SK-N-SH (cell line): ENCODE data around the gene NUDT22. TPM values are rescaled to one million over a fixed set of nuclear protein-coding genes. Genes with fewer than 3 reads are reported as not detected.

ENCODE experiments used
- CTCF ChIA-PET: fragments of 300-600, 350-600 bp; formaldehyde crosslinking; extraction: SDS; loops from one replicate; lab custom pipeline; 2021; lab: Yijun Ruan, JAX
- POLR2A ChIA-PET: fragments of 350-600 bp; sonication (Branson Sonifier 250); formaldehyde crosslinking; extraction: SDS; loops from one replicate; lab custom pipeline; 2020; ENCODE audit warnings: antibody characterized with exemption, inconsistent platforms; lab: Yijun Ruan, JAX
- DNase-seq: peaks from one replicate; pipeline ENCODE4 v3.0.0; 2012
- H2AFZ ChIP-seq: fragments of 200-600 bp; sonication (generic); 2 replicates; pipeline ENCODE4 v1.8.1; 2016; ENCODE audit warnings: antibody characterized with exemption, mild to moderate bottlenecking, low read depth
- H3F3A ChIP-seq: fragments of 200-600 bp; sonication (generic); replicated peaks from 2 replicates; pipeline ENCODE3; 2016; ENCODE audit warnings: antibody characterized with exemption, mild to moderate bottlenecking; ENCODE audit not compliant: insufficient read depth
- H3K27ac ChIP-seq, 2 experiments: fragments of 200-500 bp in 1 of 2; fragments of 200-600 bp in 1 of 2; sonication (Bioruptor generic) in 1 of 2; sonication (generic), shearing (Covaris generic) in 1 of 2; 2 replicates each; pipeline versions ENCODE4 v1.5.1 to v1.6.1; 2014 to 2016; ENCODE audit warnings: low read depth in 2 of 2, inconsistent platforms in 1 of 2, low read length in 1 of 2, mild to moderate bottlenecking in 1 of 2, mixed read lengths in 1 of 2
- H3K27me3 ChIP-seq: fragments of 200-600 bp; sonication (generic), shearing (Covaris generic); 2 replicates; pipeline ENCODE4 v1.6.1; 2016; ENCODE audit warnings: mixed run types; ENCODE audit not compliant: insufficient read depth
- H3K36me3 ChIP-seq, 2 experiments: fragments of 200-500 bp in 1 of 2; fragments of 200-600 bp in 1 of 2; sonication (Bioruptor generic) in 1 of 2; sonication (generic) in 1 of 2; replicated peaks in 1 of 2; 2 replicates each; pipeline versions ENCODE3 to v1.5.1; 2014 to 2016; ENCODE audit warnings: low read length in 1 of 2, mild to moderate bottlenecking in 1 of 2; ENCODE audit not compliant: insufficient read depth in 2 of 2, control insufficient read depth in 1 of 2
- H3K4me1 ChIP-seq, 2 experiments: fragments of 200-500 bp in 1 of 2; fragments of 200-600 bp in 1 of 2; sonication (Bioruptor generic) in 1 of 2; sonication (generic), shearing (Covaris generic) in 1 of 2; 2 replicates each; pipeline versions ENCODE4 v1.5.1 to v1.6.1; 2014 to 2016; ENCODE audit warnings: low read depth in 1 of 2, low read length in 1 of 2, mixed run types in 1 of 2; ENCODE audit not compliant: insufficient read depth in 2 of 2, control insufficient read depth in 1 of 2
- H3K4me2 ChIP-seq: fragments of 200-600 bp; sonication (generic), shearing (Covaris generic); 2 replicates; pipeline ENCODE4 v1.6.1; 2017; ENCODE audit warnings: mixed run types
- H3K4me3 ChIP-seq, 2 experiments: fragments of 200-500 bp in 1 of 2; fragments of 200-600 bp in 1 of 2; sonication (Bioruptor generic) in 1 of 2; sonication (generic), shearing (Covaris generic) in 1 of 2; 2 replicates each; pipeline versions ENCODE4 v1.5.1 to v1.8.1; 2014 to 2016; ENCODE audit warnings: low read depth in 2 of 2, inconsistent platforms in 1 of 2, low read length in 1 of 2, mild to moderate bottlenecking in 1 of 2, mixed read lengths in 1 of 2, moderate library complexity in 1 of 2
- H3K79me2 ChIP-seq: fragments of 200-600 bp; sonication (generic); 2 replicates; pipeline ENCODE4 v1.8.1; 2017; ENCODE audit warnings: mild to moderate bottlenecking; ENCODE audit not compliant: insufficient read depth
- H3K9ac ChIP-seq: fragments of 200-600 bp; sonication (generic); 2 replicates; pipeline ENCODE4 v1.6.1; 2017; ENCODE audit warnings: mixed run types
- H3K9me2 ChIP-seq: fragments of 200-600 bp; sonication (generic); 2 replicates; pipeline ENCODE4 v1.6.1; 2017; ENCODE audit warnings: mixed run types
- H3K9me3 ChIP-seq: fragments of 200-600 bp; sonication (generic); 2 replicates; pipeline ENCODE4 v1.6.1; 2017; ENCODE audit warnings: mixed run types, mild to moderate bottlenecking, moderate library complexity
- H4K20me1 ChIP-seq: fragments of 200-600 bp; sonication (generic); 2 replicates; pipeline ENCODE4 v1.6.1; 2017; ENCODE audit warnings: mild to moderate bottlenecking, mixed run types; ENCODE audit not compliant: insufficient read depth
- EP300 ChIP-seq, 2 experiments: IDR thresholded peaks; 2 replicates each; pipeline versions ENCODE4 v1.4.0 to v1.6.1; 2012; ENCODE audit warnings: borderline replicate concordance in 1 of 2, low read depth in 1 of 2, low read length in 1 of 2
- GABPA ChIP-seq: IDR thresholded peaks from 2 replicates; pipeline ENCODE4 v1.4.0; 2012; ENCODE audit warnings: low read depth, mild to moderate bottlenecking
- NFIC ChIP-seq: IDR thresholded peaks from 2 replicates; pipeline ENCODE4 v1.4.0; 2012; ENCODE audit warnings: borderline replicate concordance
- PBX3 ChIP-seq: IDR thresholded peaks from 2 replicates; pipeline ENCODE4; 2012
- TEAD4 ChIP-seq: IDR thresholded peaks from 2 replicates; pipeline ENCODE4 v1.4.0; 2012; ENCODE audit warnings: mild to moderate bottlenecking, borderline replicate concordance; ENCODE audit not compliant: insufficient read depth
- USF1 ChIP-seq: IDR thresholded peaks from 2 replicates; pipeline ENCODE4 v1.4.0; 2012; ENCODE audit warnings: low read depth, borderline replicate concordance
- WGBS: methylation state at CpG from one replicate; pipeline ENCODE4 v1.1.6; 2017; ENCODE audit warnings: low lambda C conversion rate; 5-methylcytosine and 5-hydroxymethylcytosine counted together
- polyA plus RNA-seq, 3 experiments: library from polyadenylated mRNA; depleted of rRNA; stranded (reverse); fragments of >200 nt; gene quantifications; 2 replicates each; pipeline ENCODE4 v1.2.3, GENCODE V29; 2012
- TF ChIP-seq, protein P1 (sequence below): fragments of 150-350 bp; IDR thresholded peaks from 2 replicates; pipeline ENCODE4 v1.6.1; 2017; ENCODE audit warnings: antibody characterized with exemption, low read length, low read depth, borderline replicate concordance
- TF ChIP-seq, protein P2 (sequence below): fragments of 150-350 bp; IDR thresholded peaks from 2 replicates; pipeline ENCODE4 v1.6.1; 2016; ENCODE audit warnings: mild to moderate bottlenecking, low read depth, low read length

NUDT22 gene
- polyA plus RNA-seq, 1 of the 3 experiments (the other 2 are of a cell fraction) = 72.7 TPM

DNA sequence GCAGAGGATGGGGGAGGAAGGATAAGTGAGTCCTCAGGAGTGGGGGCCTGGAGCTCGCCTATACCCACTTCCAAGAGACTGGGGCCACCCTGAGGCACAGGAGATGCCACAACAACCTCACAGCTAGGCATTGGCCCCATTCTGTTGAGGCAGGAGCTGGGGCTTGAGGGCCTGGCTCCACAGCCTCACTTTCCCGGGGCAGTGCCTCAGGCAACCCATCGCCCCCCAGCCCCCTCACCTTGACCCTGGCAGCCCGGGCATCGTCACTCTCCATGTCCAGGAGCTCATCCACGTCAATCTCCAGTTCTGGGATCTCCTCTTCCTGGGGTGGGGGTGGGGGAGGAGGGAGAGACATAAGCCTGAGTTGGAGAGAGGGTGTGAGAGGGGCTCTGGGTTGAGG lies 18.9 kb downstream of the NUDT22 start (continued):
- TF ChIP-seq, protein P1, sequence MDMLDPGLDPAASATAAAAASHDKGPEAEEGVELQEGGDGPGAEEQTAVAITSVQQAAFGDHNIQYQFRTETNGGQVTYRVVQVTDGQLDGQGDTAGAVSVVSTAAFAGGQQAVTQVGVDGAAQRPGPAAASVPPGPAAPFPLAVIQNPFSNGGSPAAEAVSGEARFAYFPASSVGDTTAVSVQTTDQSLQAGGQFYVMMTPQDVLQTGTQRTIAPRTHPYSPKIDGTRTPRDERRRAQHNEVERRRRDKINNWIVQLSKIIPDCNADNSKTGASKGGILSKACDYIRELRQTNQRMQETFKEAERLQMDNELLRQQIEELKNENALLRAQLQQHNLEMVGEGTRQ = no peak

DNA sequence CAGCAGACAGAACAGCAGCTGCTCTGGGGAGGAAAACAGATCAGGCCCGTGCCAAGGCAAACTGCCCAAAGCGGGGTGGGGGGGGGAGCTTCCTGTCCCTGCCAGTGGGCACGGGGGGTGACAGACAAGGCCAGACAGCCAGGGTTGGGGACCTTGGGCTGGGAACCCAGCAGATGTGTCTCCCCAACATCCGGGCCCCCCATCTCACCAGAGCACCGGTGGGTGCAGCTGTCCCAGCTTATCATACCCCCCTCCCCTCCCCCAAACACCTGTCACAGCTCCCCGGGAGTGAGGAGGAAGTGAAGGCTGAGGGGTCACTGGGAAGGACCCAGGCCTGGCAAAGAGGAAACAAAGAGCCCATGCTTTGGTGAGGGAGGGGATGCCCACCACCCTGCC lies 19.3 kb downstream of the NUDT22 start:
- Histone ChIP-seq H2AFZ (no peak overlapping the region), H3F3A (peaks cover 13% of the 10 kb centered on the region), H3K27ac (peak overlapping the region; percentile 63 to 89), H3K4me2 (peak overlapping the region; percentile 77), H3K9me2 (no peaks in the 10 kb centered on the region), H3K9me3 (no peaks in the 10 kb centered on the region), H3K27me3 (no peaks in the 10 kb centered on the region), H3K36me3 (peaks cover 10 to 14% of the 10 kb centered on the region in 2 experiments), H3K79me2 (peaks cover 48% of the 10 kb centered on the region), H3K4me1 (peaks cover 10 to 39% of the 10 kb centered on the region in 2 experiments; a peak in 2 of 4 replicates), H4K20me1 (no peaks in the 10 kb centered on the region), H3K4me3 (peak overlapping the region; percentile 75 to 98), H3K9ac (peak overlapping the region; percentile 72; the same call in 1 of the 2 replicates)
- ChIA-PET POLR2A (interaction anchor here (1.0 to 12.4 kb wide), 7 partner anchors 18 to 64 kb away, joined by 3 to 112 read pairs (median 3); partner anchors contain the start of gene ESRRA), CTCF (interaction anchor here (1.0 to 3.4 kb wide), 6 partner anchors 15 to 1084 kb away, joined by 3 to 20 read pairs (median 8); partner anchors contain the start of genes DNAJC4 and ESRRA)
- WGBS = 0% methylated on average over 5 of the region's 6 CpGs
- 0 out of 2 replicates have a peak, but pooled peaks have one; percentile 15 for TF ChIP-seq TEAD4
- TF ChIP-seq, protein P2, sequence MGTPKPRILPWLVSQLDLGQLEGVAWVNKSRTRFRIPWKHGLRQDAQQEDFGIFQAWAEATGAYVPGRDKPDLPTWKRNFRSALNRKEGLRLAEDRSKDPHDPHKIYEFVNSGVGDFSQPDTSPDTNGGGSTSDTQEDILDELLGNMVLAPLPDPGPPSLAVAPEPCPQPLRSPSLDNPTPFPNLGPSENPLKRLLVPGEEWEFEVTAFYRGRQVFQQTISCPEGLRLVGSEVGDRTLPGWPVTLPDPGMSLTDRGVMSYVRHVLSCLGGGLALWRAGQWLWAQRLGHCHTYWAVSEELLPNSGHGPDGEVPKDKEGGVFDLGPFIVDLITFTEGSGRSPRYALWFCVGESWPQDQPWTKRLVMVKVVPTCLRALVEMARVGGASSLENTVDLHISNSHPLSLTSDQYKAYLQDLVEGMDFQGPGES = no peak
- peak; percentile 26 for TF ChIP-seq PBX3
- TF ChIP-seq EP300 (IDR thresholded peaks at IDR 0.05; ENCODE audit: borderline replicate concordance in 1 of 2, low read depth in 1 of 2, low read length in 1 of 2) = peak in 1 of 2 experiments; percentile 32; a peak in 1 of 4 replicates
- 0 out of 2 replicates have a peak, but pooled peaks have one; percentile 16 for TF ChIP-seq NFIC
- TF ChIP-seq GABPA = peak; percentile 28; the same call in 1 of the 2 replicates
- TF ChIP-seq USF1 = no peak
- DNase-seq = no peak
